Panc1 (cell line): ENCODE measurements around the gene RAB6B. TPM values are rescaled to one million over a fixed set of nuclear protein-coding genes. Genes with fewer than 3 reads are reported as not detected.

ENCODE experiments used
- ATAC-seq: fragments of 200-7000 bp; cut with Tn5 transposase; 2 replicates; pipeline ENCODE4 v1.9.1; 2020; ENCODE audit warnings: mild to moderate bottlenecking, moderate library complexity
- BruUV-seq: library from RNA; stranded (reverse); fragments of 400-500 nt; replicated peaks from 2 replicates; lab custom pipeline; 2021; lab: Mats Ljungman, UMichigan
- CTCF ChIA-PET: fragments of 300-600 bp; sonication (Branson Sonifier 250); formaldehyde crosslinking; loops from one replicate; lab custom pipeline; 2022; ENCODE audit warnings: antibody characterized with exemption; lab: Charles Lee
- POLR2A ChIA-PET: fragments of 300-600 bp; sonication (Branson Sonifier 250); formaldehyde crosslinking; loops from one replicate; lab custom pipeline; 2022; ENCODE audit warnings: antibody characterized with exemption; lab: Charles Lee
- DNase-seq: peaks from one replicate; pipeline ENCODE4 v3.0.0-alpha.2; 2010; ENCODE audit warnings: low read depth, low spot score
- H3K27ac ChIP-seq: 2 replicates; pipeline ENCODE4 v1.5.1; 2011; ENCODE audit warnings: mild to moderate bottlenecking, low read length, inconsistent platforms
- H3K27me3 ChIP-seq: fragments of 200-500 bp; sonication (Bioruptor generic); 2 replicates; pipeline ENCODE4 v1.6.0; 2014; ENCODE audit warnings: low read length, inconsistent platforms; ENCODE audit not compliant: control insufficient read depth, insufficient read depth
- H3K36me3 ChIP-seq: fragments of 200-500 bp; sonication (Bioruptor generic); 2 replicates; pipeline ENCODE4 v1.5.1; 2014; ENCODE audit warnings: inconsistent platforms, mild to moderate bottlenecking, low read length, moderate library complexity; ENCODE audit not compliant: control insufficient read depth, insufficient read depth
- H3K4me1 ChIP-seq: 2 replicates; pipeline ENCODE4 v1.5.1; 2011; ENCODE audit warnings: inconsistent platforms, mild to moderate bottlenecking, low read length, moderate library complexity; ENCODE audit not compliant: control insufficient read depth, insufficient read depth
- H3K4me3 ChIP-seq, 2 experiments: 2 replicates each; pipeline ENCODE4 v1.5.1; 2011 to 2012; ENCODE audit warnings: low read depth in 2 of 2, low read length in 2 of 2, mild to moderate bottlenecking in 2 of 2, inconsistent platforms in 1 of 2, moderate library complexity in 1 of 2
- H3K9me3 ChIP-seq: fragments of 200-500 bp; sonication (Bioruptor generic); 2 replicates; pipeline ENCODE4 v1.5.1; 2014; ENCODE audit warnings: low read depth, mild to moderate bottlenecking, inconsistent platforms, low read length, moderate library complexity; ENCODE audit not compliant: control insufficient read depth, insufficient read depth
- POLR2AphosphoS5 ChIP-seq: IDR thresholded peaks from 2 replicates; pipeline ENCODE4 v1.6.1; 2012; ENCODE audit warnings: mild to moderate bottlenecking, low read depth, low read length, moderate library complexity
- SIN3A ChIP-seq: IDR thresholded peaks from 2 replicates; pipeline ENCODE4 v1.6.1; 2012; ENCODE audit warnings: low read depth, mild to moderate bottlenecking, low read length, moderate library complexity, borderline replicate concordance; ENCODE audit not compliant: insufficient read depth
- TCF7L2 ChIP-seq: IDR thresholded peaks from 2 replicates; pipeline ENCODE4 v1.6.1; 2011; ENCODE audit warnings: mild to moderate bottlenecking, low read depth, low read length, inconsistent platforms
- in situ Hi-C: cut with HindIII; loops from 2 replicates; pipeline ENCODE4 v1.10.0; 2016; ENCODE audit warnings: low sequenced_read_pairs, low pct_unique_long_range_greater_than_20kb
- intact Hi-C: fragments of 100-400 bp; cut with micrococcal nuclease; formaldehyde crosslinking; loops from one replicate; pipeline ENCODE4 v1.10.0; 2022; ENCODE audit not compliant: unreplicated experiment
- total RNA-seq: library from RNA; stranded (reverse); gene quantifications from one replicate; pipeline ENCODE4 v1.2.1, GENCODE V29; 2021; ENCODE audit not compliant: unreplicated experiment
- TF ChIP-seq, protein P1 (sequence below): fragments of 450-650 bp; IDR thresholded peaks from 2 replicates; pipeline ENCODE4 v1.5.1; 2017; ENCODE audit warnings: mild to moderate bottlenecking
- TF ChIP-seq, protein P2 (sequence below), 2 experiments: IDR thresholded peaks; 2 replicates each; pipeline ENCODE4 v1.6.1; 2011 to 2012; ENCODE audit warnings: low read depth in 2 of 2, control low read depth in 1 of 2, low read length in 1 of 2, mild to moderate bottlenecking in 1 of 2, moderate library complexity in 1 of 2; ENCODE audit not compliant: insufficient read depth in 1 of 2

RAB6B gene
- total RNA-seq, 1 experiment from 2014 or later = 49.2 TPM

DNA sequence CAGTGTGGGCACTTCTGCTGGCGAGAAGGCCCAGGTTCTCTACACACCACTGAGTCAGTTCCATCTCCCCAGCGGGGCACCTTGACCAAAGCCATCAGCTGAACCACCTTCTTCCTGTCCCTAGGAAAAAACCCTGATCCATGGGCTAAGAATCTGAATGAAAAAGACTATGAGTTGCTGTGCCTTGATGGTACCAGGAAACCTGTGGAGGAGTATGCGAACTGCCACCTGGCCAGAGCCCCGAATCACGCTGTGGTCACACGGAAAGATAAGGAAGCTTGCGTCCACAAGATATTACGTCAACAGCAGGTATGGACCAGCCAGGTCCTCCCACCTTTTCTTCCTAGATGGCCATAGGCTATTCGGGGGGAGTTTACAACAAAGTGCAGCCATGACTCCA, 120.4 kb downstream of the RAB6B start:
- H3K36me3 ChIP-seq = no peaks in the 10 kb centered on the region
- H3K4me3 ChIP-seq = no peak overlapping the region
- POLR2A ChIA-PET = no interaction called here
- no peaks in the 10 kb centered on the region for H3K4me1 ChIP-seq
- in situ Hi-C loops (no loop called here), intact Hi-C loops (no loop called here)
- no peak overlapping the region for H3K27ac ChIP-seq
- CTCF ChIA-PET = no interaction called here
- TF ChIP-seq TCF7L2 (no peak), SIN3A (no peak), POLR2AphosphoS5 (no peak)
- TF ChIP-seq, protein P1, sequence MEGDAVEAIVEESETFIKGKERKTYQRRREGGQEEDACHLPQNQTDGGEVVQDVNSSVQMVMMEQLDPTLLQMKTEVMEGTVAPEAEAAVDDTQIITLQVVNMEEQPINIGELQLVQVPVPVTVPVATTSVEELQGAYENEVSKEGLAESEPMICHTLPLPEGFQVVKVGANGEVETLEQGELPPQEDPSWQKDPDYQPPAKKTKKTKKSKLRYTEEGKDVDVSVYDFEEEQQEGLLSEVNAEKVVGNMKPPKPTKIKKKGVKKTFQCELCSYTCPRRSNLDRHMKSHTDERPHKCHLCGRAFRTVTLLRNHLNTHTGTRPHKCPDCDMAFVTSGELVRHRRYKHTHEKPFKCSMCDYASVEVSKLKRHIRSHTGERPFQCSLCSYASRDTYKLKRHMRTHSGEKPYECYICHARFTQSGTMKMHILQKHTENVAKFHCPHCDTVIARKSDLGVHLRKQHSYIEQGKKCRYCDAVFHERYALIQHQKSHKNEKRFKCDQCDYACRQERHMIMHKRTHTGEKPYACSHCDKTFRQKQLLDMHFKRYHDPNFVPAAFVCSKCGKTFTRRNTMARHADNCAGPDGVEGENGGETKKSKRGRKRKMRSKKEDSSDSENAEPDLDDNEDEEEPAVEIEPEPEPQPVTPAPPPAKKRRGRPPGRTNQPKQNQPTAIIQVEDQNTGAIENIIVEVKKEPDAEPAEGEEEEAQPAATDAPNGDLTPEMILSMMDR = no peak
- TF ChIP-seq, protein P2, sequence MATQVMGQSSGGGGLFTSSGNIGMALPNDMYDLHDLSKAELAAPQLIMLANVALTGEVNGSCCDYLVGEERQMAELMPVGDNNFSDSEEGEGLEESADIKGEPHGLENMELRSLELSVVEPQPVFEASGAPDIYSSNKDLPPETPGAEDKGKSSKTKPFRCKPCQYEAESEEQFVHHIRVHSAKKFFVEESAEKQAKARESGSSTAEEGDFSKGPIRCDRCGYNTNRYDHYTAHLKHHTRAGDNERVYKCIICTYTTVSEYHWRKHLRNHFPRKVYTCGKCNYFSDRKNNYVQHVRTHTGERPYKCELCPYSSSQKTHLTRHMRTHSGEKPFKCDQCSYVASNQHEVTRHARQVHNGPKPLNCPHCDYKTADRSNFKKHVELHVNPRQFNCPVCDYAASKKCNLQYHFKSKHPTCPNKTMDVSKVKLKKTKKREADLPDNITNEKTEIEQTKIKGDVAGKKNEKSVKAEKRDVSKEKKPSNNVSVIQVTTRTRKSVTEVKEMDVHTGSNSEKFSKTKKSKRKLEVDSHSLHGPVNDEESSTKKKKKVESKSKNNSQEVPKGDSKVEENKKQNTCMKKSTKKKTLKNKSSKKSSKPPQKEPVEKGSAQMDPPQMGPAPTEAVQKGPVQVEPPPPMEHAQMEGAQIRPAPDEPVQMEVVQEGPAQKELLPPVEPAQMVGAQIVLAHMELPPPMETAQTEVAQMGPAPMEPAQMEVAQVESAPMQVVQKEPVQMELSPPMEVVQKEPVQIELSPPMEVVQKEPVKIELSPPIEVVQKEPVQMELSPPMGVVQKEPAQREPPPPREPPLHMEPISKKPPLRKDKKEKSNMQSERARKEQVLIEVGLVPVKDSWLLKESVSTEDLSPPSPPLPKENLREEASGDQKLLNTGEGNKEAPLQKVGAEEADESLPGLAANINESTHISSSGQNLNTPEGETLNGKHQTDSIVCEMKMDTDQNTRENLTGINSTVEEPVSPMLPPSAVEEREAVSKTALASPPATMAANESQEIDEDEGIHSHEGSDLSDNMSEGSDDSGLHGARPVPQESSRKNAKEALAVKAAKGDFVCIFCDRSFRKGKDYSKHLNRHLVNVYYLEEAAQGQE (IDR thresholded peaks at IDR 0.05; ENCODE audit: insufficient read depth in 1 of 2, low read depth in 2 of 2, low read length in 1 of 2) = no peak
- H3K9me3 ChIP-seq = no peaks in the 10 kb centered on the region
- peaks cover 3% of the 10 kb centered on the region for H3K27me3 ChIP-seq
- no peak for ATAC-seq
- no TSS peak for BruUV-seq
- DNase-seq = no peak

Other genes starting within 250 kb of the RAB6B start
- gene TOPBP1, start 233.9 kb downstream of the RAB6B start, total RNA-seq = 78.4 TPM
- 9.5 TPM for gene TF, start 149.5 kb downstream of the RAB6B start, total RNA-seq
- 73.5 TPM for gene SRPRB, start 90.1 kb downstream of the RAB6B start, total RNA-seq
- 0.62 TPM for gene SLCO2A1, start 134.0 kb upstream of the RAB6B start, total RNA-seq